Astrocyte (in vitro differentiated cells and primary cell): ENCODE measurements around the gene ATP6V0B.

Experiments used
- EZH2 ChIP-seq: IDR thresholded peaks from 2 replicates; pipeline ENCODE4 v1.6.1; 2012; ENCODE audit warnings: mild to moderate bottlenecking, low read length, inconsistent platforms; ENCODE audit not compliant: insufficient read depth
- TF ChIP-seq, protein P1 (sequence below): IDR thresholded peaks from 2 replicates; pipeline ENCODE4 v1.5.1; 2011; ENCODE audit warnings: low read depth, mild to moderate bottlenecking, inconsistent platforms, low read length, moderate library complexity; ENCODE audit not compliant: insufficient read depth

GRCh38 chr1:43980255-43981134 lies 5.7 kb downstream of the ATP6V0B start:
- TF ChIP-seq, protein P1, sequence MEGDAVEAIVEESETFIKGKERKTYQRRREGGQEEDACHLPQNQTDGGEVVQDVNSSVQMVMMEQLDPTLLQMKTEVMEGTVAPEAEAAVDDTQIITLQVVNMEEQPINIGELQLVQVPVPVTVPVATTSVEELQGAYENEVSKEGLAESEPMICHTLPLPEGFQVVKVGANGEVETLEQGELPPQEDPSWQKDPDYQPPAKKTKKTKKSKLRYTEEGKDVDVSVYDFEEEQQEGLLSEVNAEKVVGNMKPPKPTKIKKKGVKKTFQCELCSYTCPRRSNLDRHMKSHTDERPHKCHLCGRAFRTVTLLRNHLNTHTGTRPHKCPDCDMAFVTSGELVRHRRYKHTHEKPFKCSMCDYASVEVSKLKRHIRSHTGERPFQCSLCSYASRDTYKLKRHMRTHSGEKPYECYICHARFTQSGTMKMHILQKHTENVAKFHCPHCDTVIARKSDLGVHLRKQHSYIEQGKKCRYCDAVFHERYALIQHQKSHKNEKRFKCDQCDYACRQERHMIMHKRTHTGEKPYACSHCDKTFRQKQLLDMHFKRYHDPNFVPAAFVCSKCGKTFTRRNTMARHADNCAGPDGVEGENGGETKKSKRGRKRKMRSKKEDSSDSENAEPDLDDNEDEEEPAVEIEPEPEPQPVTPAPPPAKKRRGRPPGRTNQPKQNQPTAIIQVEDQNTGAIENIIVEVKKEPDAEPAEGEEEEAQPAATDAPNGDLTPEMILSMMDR, result no peak
- no peak for TF ChIP-seq EZH2
